RWPE2 (cell line): ENCODE results near the gene TMC6.

ENCODE experiments used
- ATAC-seq: fragments of 200-7000 bp; cut with Tn5 transposase; 3 replicates; pipeline ENCODE4 v1.9.1; 2021; ENCODE audit warnings: low read depth
- DNase-seq: peaks from one replicate; pipeline ENCODE4 v3.0.0-alpha.2; 2020; ENCODE audit warnings: low spot score
- H3K27ac ChIP-seq: fragments of 450-650 bp; 2 replicates; pipeline ENCODE4 v1.5.1; 2017; ENCODE audit warnings: mild to moderate bottlenecking; ENCODE audit not compliant: poor library complexity, severe bottlenecking
- H3K27me3 ChIP-seq: fragments of 250-450 bp; sonication (Bioruptor Pico); 2 replicates; pipeline ENCODE4 v1.5.1; 2021; ENCODE audit warnings: mild to moderate bottlenecking, moderate library complexity; ENCODE audit not compliant: insufficient read depth, poor library complexity, severe bottlenecking
- H3K36me3 ChIP-seq: fragments of 250-450 bp; sonication (Bioruptor Pico); 2 replicates; pipeline ENCODE4 v1.5.1; 2020; ENCODE audit warnings: low read depth, mild to moderate bottlenecking, moderate library complexity
- H3K4me1 ChIP-seq: fragments of 250-450 bp; sonication (Bioruptor Pico); 2 replicates; pipeline ENCODE4 v1.5.1; 2021; ENCODE audit warnings: mild to moderate bottlenecking, moderate library complexity; ENCODE audit not compliant: insufficient read depth, poor library complexity, severe bottlenecking
- H3K4me3 ChIP-seq: fragments of 250-450 bp; sonication (Bioruptor Pico); 2 replicates; pipeline ENCODE4 v1.5.1; 2021; ENCODE audit warnings: mild to moderate bottlenecking, moderate library complexity; ENCODE audit not compliant: severe bottlenecking
- H3K9me3 ChIP-seq: fragments of 250-450 bp; sonication (Bioruptor Pico); 2 replicates; pipeline ENCODE4 v1.5.1; 2021; ENCODE audit warnings: mild to moderate bottlenecking, moderate library complexity; ENCODE audit not compliant: severe bottlenecking
- TF ChIP-seq, protein P1 (sequence below): fragments of 450-650 bp; IDR thresholded peaks from one replicate; pipeline ENCODE4 v1.5.1; 2017; ENCODE audit warnings: mild to moderate bottlenecking, moderate library complexity; ENCODE audit not compliant: poor library complexity, severe bottlenecking

Gene TMC6

DNA sequence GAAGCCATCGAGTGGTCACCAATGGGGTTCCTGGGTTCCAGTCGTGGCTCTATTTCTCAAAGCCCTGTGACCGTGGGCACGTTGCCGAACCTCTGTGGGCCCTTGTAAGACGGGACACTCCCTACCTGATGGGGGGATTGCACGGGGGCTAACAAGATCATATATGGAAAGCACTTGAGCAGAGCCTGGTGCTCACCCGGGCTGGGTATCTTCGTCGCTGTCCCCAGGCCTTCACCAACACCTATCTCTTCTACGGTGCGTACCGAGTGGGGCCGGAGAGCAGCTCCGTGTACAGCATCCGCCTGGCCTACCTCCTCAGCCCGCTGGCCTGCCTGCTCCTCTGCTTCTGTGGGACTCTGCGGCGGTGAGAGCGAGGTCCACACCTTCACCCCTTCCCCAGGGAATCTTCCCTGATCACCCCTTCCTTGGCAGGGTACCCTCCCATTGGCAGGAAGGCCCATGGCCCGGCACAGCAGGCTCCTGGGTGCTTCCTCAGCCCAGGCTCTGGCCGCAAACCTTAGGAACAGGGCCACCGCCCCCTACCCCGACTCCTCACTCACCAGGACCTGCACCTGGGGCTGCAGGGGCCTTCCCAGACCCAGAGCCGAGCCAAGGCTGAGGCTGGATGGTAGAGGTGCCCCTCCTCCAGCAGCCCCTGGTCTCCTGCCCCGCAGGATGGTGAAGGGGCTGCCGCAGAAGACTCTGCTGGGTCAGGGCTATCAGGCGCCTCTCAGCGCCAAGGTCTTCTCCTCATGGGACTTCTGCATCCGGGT, 4.8 kb upstream of the TMC6 start:
- TF ChIP-seq, protein P1, sequence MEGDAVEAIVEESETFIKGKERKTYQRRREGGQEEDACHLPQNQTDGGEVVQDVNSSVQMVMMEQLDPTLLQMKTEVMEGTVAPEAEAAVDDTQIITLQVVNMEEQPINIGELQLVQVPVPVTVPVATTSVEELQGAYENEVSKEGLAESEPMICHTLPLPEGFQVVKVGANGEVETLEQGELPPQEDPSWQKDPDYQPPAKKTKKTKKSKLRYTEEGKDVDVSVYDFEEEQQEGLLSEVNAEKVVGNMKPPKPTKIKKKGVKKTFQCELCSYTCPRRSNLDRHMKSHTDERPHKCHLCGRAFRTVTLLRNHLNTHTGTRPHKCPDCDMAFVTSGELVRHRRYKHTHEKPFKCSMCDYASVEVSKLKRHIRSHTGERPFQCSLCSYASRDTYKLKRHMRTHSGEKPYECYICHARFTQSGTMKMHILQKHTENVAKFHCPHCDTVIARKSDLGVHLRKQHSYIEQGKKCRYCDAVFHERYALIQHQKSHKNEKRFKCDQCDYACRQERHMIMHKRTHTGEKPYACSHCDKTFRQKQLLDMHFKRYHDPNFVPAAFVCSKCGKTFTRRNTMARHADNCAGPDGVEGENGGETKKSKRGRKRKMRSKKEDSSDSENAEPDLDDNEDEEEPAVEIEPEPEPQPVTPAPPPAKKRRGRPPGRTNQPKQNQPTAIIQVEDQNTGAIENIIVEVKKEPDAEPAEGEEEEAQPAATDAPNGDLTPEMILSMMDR, result no peak
- H3K4me1 ChIP-seq, result peaks cover 11% of the 10 kb centered on the region
- no peak overlapping the region for H3K27ac ChIP-seq
- H3K4me3 ChIP-seq, result no peak overlapping the region
- H3K9me3 ChIP-seq, result no peaks in the 10 kb centered on the region
- DNase-seq (peak; percentile 65), ATAC-seq (no peak)
- no peaks in the 10 kb centered on the region for H3K36me3 ChIP-seq
- no peaks in the 10 kb centered on the region for H3K27me3 ChIP-seq

DNA sequence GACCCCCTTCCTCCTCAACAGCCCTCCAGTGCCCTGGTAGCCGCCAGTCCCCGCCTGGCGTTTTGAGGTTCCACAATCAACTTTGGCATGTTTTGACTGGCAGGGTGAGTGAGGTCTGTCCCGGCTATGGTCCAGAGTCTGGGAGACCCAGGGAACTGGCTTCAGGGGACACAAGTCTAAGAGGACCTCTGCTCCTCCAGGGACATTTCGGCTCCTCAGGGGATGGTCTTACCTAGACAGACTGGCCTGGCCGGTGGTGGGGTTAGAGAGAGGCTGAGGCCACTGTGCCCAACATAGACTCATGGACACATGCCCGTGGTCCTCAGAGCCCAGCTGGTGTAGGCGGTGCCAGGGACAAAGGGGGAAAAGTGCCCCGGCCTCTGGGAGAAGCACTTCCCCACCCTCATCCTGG, 4.2 kb upstream of the TMC6 start:
- no peak overlapping the region for H3K4me3 ChIP-seq
- H3K27me3 ChIP-seq, result no peaks in the 10 kb centered on the region
- TF ChIP-seq, protein P1, result no peak

DNA sequence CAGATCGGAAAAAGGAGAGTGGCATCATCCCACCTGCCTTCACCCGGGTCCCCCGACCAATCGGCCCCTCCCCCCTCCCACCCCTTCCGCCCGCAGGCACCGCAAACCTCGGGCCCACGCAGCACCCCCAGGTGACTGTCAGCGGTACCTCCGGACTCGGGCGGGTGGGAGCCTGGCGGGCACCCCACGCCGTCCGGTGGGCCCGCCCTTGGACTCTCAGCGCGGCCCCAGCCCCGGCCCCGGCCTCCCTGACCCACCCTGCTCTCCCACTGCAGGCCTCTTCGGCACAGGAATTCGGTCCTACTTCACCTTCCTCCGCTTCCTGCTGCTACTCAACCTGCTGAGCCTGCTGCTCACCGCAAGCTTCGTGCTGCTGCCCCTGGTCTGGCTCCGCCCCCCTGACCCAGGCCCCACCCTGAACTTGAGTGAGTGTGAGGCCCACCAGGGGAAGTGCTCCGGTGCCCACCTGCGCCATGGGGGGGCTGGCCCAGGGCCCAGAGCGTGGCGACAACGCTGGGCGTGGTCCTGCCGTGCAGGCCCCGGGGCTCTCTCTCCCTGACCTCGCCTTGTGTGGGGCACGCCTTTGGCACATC, 3.6 kb upstream of the TMC6 start:
- no peak overlapping the region for H3K27ac ChIP-seq
- no peaks in the 10 kb centered on the region for H3K36me3 ChIP-seq
- H3K9me3 ChIP-seq, result no peaks in the 10 kb centered on the region
- peak overlapping the region; percentile 10 for H3K4me3 ChIP-seq
- DNase-seq (peak; percentile 74), ATAC-seq (peak; percentile 29)
- no peaks in the 10 kb centered on the region for H3K27me3 ChIP-seq
- TF ChIP-seq, protein P1, result no peak
- peaks cover 11% of the 10 kb centered on the region for H3K4me1 ChIP-seq

More for the DNA sequence above, 4.2 kb upstream of the TMC6 start:
- DNase-seq (no peak), ATAC-seq (no peak)
- peaks cover 11% of the 10 kb centered on the region for H3K4me1 ChIP-seq
- H3K36me3 ChIP-seq, result no peaks in the 10 kb centered on the region
- no peaks in the 10 kb centered on the region for H3K9me3 ChIP-seq
- H3K27ac ChIP-seq, result no peak overlapping the region

DNA sequence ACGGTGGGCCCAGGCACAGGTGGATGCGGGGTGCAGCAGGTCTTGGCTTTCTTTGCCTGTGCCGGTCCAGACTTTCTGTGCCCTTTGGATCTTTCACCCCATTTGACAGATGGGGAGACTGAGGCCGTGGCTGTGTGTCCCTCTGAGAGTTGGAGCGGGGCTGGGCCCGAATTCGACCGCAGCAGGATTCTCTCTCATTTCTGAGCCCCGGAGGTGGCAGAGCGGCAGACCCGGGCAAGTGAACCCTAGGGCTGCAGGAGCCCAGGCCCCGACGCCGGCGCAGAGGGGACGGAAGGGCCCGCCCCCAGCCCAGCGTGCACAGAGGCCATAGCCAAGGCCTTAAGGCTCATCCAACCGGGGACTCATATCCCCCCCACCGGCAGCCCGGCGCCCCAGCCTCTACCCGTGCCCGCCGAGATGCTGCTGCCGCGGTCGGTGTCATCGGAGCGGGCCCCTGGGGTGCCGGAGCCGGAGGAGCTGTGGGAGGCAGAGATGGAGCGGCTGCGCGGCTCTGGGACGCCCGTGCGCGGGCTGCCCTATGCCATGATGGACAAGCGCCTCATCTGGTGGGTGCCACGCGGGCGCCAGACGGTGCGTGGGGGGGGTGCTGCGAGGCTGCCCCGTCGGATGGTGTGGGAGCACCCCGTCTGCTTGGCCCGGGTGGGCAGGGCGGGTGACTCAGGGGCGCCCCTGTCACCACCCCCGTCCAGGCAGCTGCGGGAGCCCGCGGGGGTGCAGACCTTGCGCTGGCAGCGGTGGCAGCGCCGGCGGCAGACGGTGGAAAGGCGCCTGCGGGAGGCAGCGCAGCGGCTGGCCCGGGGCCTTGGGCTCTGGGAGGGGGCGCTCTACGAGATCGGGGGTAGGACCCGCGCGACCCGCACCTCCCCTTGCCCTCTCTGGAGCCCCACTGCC, 2.9 kb upstream of the TMC6 start:
- TF ChIP-seq, protein P1, result no peak
- DNase-seq, result no peak
- ATAC-seq, result no peak
- H3K27ac ChIP-seq, result no peak overlapping the region
- H3K4me3 ChIP-seq, result peak overlapping the region; percentile 10
- H3K36me3 ChIP-seq, result no peaks in the 10 kb centered on the region
- peaks cover 11% of the 10 kb centered on the region for H3K4me1 ChIP-seq
- H3K9me3 ChIP-seq, result no peaks in the 10 kb centered on the region
- no peaks in the 10 kb centered on the region for H3K27me3 ChIP-seq
